GM12878 (cell line): Measurements from ENCODE around the gene NDUFAB1. TPM values are rescaled to one million over a fixed set of nuclear protein-coding genes. Genes with fewer than 3 reads are reported as not detected.
"Not testable (repeated sequence)": the region's sequence is repeated elsewhere in the genome, so short reads cannot be mapped to it uniquely, and the experiment has no call there.

Experiments used
- ATAC-seq: fragments of 200-7000 bp; cut with Tn5 transposase; 3 replicates; pipeline ENCODE4 v1.9.1; 2020; ENCODE audit warnings: mild to moderate bottlenecking, moderate library complexity
- BruUV-seq: library from RNA; stranded (reverse); fragments of 400-500 nt; replicated peaks from 2 replicates; lab custom pipeline; 2021; lab: Mats Ljungman, UMichigan
- CTCF ChIA-PET: fragments of 300-600 bp; sonication (Branson Sonifier 250); formaldehyde crosslinking; extraction: SDS; loops from one replicate; lab custom pipeline; 2021; ENCODE audit warnings: inconsistent platforms; lab: Yijun Ruan, JAX
- POLR2A ChIA-PET: fragments of 350-600 bp; formaldehyde crosslinking; extraction: SDS; loops from one replicate; lab custom pipeline; 2021; ENCODE audit warnings: inconsistent platforms; lab: Charles Lee
- RAD21 ChIA-PET: fragments of 300-600 bp; sonication (Branson Sonifier 250); formaldehyde crosslinking; loops from one replicate; lab custom pipeline; 2023; ENCODE audit warnings: antibody characterized with exemption; ENCODE audit not compliant: unreplicated experiment; lab: Charles Lee
- SMC1A ChIA-PET: fragments of 300-600 bp; sonication (Branson Sonifier 250); formaldehyde crosslinking; loops from one replicate; lab custom pipeline; 2023; ENCODE audit not compliant: unreplicated experiment, uncharacterized antibody; lab: Charles Lee
- DNase-seq: peaks from one replicate; pipeline ENCODE4 v3.0.0-alpha.2; 2011; ENCODE audit warnings: low read depth, low spot score
- FAIRE-seq: peaks from 3 replicates; lab custom pipeline; 2011; peaks lifted over from hg19 to GRCh38; lab: Jason Lieb, UNC
- H2AFZ ChIP-seq: 2 replicates; pipeline ENCODE4 v1.6.0; 2011; ENCODE audit warnings: low read depth, low read length, control low read depth; ENCODE audit not compliant: control insufficient read depth
- H3K27ac ChIP-seq: 2 replicates; pipeline ENCODE4 v1.5.1; 2011; ENCODE audit warnings: control low read depth; ENCODE audit not compliant: control insufficient read depth, insufficient read depth
- H3K27me3 ChIP-seq, 2 experiments: replicated peaks in 1 of 2; 2 replicates each; pipeline versions ENCODE4 v1.6.0 to v1.6.1; 2011; ENCODE audit warnings: low read length in 1 of 2; ENCODE audit not compliant: control insufficient read depth in 2 of 2, insufficient read depth in 2 of 2
- H3K36me3 ChIP-seq, 2 experiments: 2 replicates each; pipeline ENCODE4 v1.5.1; 2011; ENCODE audit warnings: low read length in 1 of 2; ENCODE audit not compliant: control insufficient read depth in 2 of 2, insufficient read depth in 2 of 2
- H3K4me1 ChIP-seq: 2 replicates; pipeline ENCODE4 v1.6.1; 2011; ENCODE audit warnings: mild to moderate bottlenecking, low read length, moderate library complexity, mixed read lengths; ENCODE audit not compliant: control insufficient read depth, insufficient read depth
- H3K4me2 ChIP-seq: 2 replicates; pipeline ENCODE4 v1.6.0; 2011; ENCODE audit warnings: control low read depth; ENCODE audit not compliant: control insufficient read depth, insufficient read depth
- H3K4me3 ChIP-seq: fragments of 200-600 bp; sonication (generic); 2 replicates; pipeline ENCODE4 v1.5.1; 2016
- H3K79me2 ChIP-seq: 2 replicates; pipeline ENCODE4 v1.6.0; 2011; ENCODE audit warnings: low read length; ENCODE audit not compliant: control insufficient read depth, insufficient read depth
- H3K9ac ChIP-seq: 2 replicates; pipeline ENCODE4 v1.8.0; 2011; ENCODE audit warnings: low read length, control low read depth, mixed read lengths; ENCODE audit not compliant: control insufficient read depth, insufficient read depth
- H3K9me3 ChIP-seq: replicated peaks from 3 replicates; pipeline ENCODE4 v1.5.1; 2011; ENCODE audit warnings: mild to moderate bottlenecking, low read length; ENCODE audit not compliant: control insufficient read depth, insufficient read depth
- H4K20me1 ChIP-seq: 2 replicates; pipeline ENCODE4 v1.6.0; 2011; ENCODE audit not compliant: control insufficient read depth, insufficient read depth
- ATF7 ChIP-seq: fragments of 450-650 bp; IDR thresholded peaks from 2 replicates; pipeline ENCODE4 v1.6.1; 2016; ENCODE audit warnings: low read depth, mild to moderate bottlenecking
- BCLAF1 ChIP-seq: fragments of 450-650 bp; IDR thresholded peaks from 2 replicates; pipeline ENCODE4 v1.6.1; 2017; ENCODE audit warnings: antibody characterized with exemption, mild to moderate bottlenecking, moderate library complexity
- CREB1 ChIP-seq: IDR thresholded peaks from 2 replicates; pipeline ENCODE4 v1.6.1; 2012; ENCODE audit warnings: low read depth, mild to moderate bottlenecking, inconsistent platforms
- CTCF ChIP-seq, 3 experiments: IDR thresholded peaks in 2 of 3; conservative IDR thresholded peaks in 1 of 3; 2 replicates each; pipeline ENCODE4 v1.5.1; 2011; ENCODE audit warnings: low read depth in 3 of 3, low read length in 3 of 3, mild to moderate bottlenecking in 3 of 3, control low read depth in 2 of 3, moderate library complexity in 2 of 3, inconsistent platforms in 1 of 3, mixed read lengths in 1 of 3; ENCODE audit not compliant: control insufficient read depth in 2 of 3, insufficient read depth in 1 of 3; ENCODE audit errors: extremely low read depth in 1 of 3
- FOXM1 ChIP-seq: IDR thresholded peaks from 2 replicates; pipeline ENCODE4 v1.6.1; 2012; ENCODE audit warnings: low read depth, mild to moderate bottlenecking, inconsistent platforms, low read length, moderate library complexity
- HDAC6 ChIP-seq: fragments of 200-600 bp; sonication (generic); IDR thresholded peaks from one replicate; pipeline ENCODE4 v1.8.0; 2017; ENCODE audit warnings: antibody characterized with exemption; ENCODE audit not compliant: unreplicated experiment
- PAX8 ChIP-seq: fragments of 450-650 bp; IDR thresholded peaks from 2 replicates; pipeline ENCODE4 v1.6.1; 2017; ENCODE audit warnings: mild to moderate bottlenecking, moderate library complexity
- SREBF1 ChIP-seq: IDR thresholded peaks from 2 replicates; pipeline ENCODE4 v1.6.1; 2012; ENCODE audit warnings: mild to moderate bottlenecking, low read length
- WRNIP1 ChIP-seq: IDR thresholded peaks from 2 replicates; pipeline ENCODE4 v1.6.1; 2011; ENCODE audit warnings: low read depth, low read length, improper control_type of control experiment, borderline replicate concordance
- YBX1 ChIP-seq: fragments of 450-650 bp; IDR thresholded peaks from 2 replicates; pipeline ENCODE4 v1.6.1; 2016; ENCODE audit warnings: antibody characterized with exemption
- ZNF384 ChIP-seq: IDR thresholded peaks from 2 replicates; pipeline ENCODE4 v1.6.1; 2012; ENCODE audit warnings: low read depth, mild to moderate bottlenecking, low read length, improper control_type of control experiment, borderline replicate concordance
- WGBS: methylation state at CpG from one replicate; pipeline ENCODE4 v1.1.6; 2016; ENCODE audit warnings: low lambda C conversion rate; ENCODE audit not compliant: insufficient replicate concordance, insufficient coverage; ENCODE audit errors: missing lambda C conversion rate; 5-methylcytosine and 5-hydroxymethylcytosine counted together
- in situ Hi-C: fragments of 300-500 bp; cut with MboI; formaldehyde crosslinking; loops from 9 replicates; pipeline ENCODE4 v1.14.3; 2018; ENCODE audit warnings: mixed read lengths
- intact Hi-C: fragments of 100-400 bp; cut with micrococcal nuclease; formaldehyde crosslinking; loops from one replicate; pipeline ENCODE4 v1.14.2; 2022; ENCODE audit not compliant: unreplicated experiment
- polyA plus RNA-seq, 11 experiments: library from polyadenylated mRNA; depleted of rRNA in 4 of 11; unstranded in 6 of 11; stranded (reverse) in 5 of 11; fragments of >200 nt; fragmentation: Nextera tagmentation in 4 of 11; fragmentation: Illumina TruSeq in 1 of 11; extraction: Ambion mirVana in 4 of 11; extraction: Trizol in 1 of 11; gene quantifications; 1 replicate in 1 of 11; 2 replicates in 10 of 11; pipeline versions ENCODE4 v1.2.1 to v1.2.3, GENCODE V29; 2011 to 2016; ENCODE audit warnings: inconsistent platforms in 2 of 11, missing spikeins in 2 of 11, low read depth in 1 of 11
- total RNA-seq, 4 experiments: library from RNA; depleted of rRNA in 3 of 4; stranded (reverse); fragments of >200 nt in 3 of 4; fragmentation: Illumina TruSeq in 1 of 4; extraction: Trizol in 1 of 4; gene quantifications; 2 replicates each; pipeline versions ENCODE4 v1.2.1 to v1.2.3, GENCODE V29; 2013 to 2021

Gene NDUFAB1
- total and polyA plus RNA-seq, 10 of the 15 experiments (the other 5 are each of a cell fraction or from before 2014, with no cell fraction given) = 79.9 to 584 (median 231) TPM

GRCh38 chr16:23634461-23635036 lies 38.4 kb upstream of the NDUFAB1 start (continued):
- no peak for TF ChIP-seq CTCF (IDR thresholded peaks at IDR 0.05 in 2 of 3, conservative IDR thresholded peaks at IDR 0.05 in 1 of 3; ENCODE audit: control insufficient read depth in 2 of 3, extremely low read depth in 1 of 3, insufficient read depth in 1 of 3, low read depth in 3 of 3, low read length in 3 of 3)
- TF ChIP-seq BCLAF1 = no peak
- no peak for TF ChIP-seq WRNIP1
- no peak for TF ChIP-seq YBX1
- no peak for TF ChIP-seq HDAC6
- no peak for TF ChIP-seq ZNF384
- TF ChIP-seq SREBF1 = no peak
- TF ChIP-seq ATF7 = no peak
- no peak for TF ChIP-seq PAX8
- no peak for TF ChIP-seq FOXM1
- no peak for TF ChIP-seq CREB1

DNA sequence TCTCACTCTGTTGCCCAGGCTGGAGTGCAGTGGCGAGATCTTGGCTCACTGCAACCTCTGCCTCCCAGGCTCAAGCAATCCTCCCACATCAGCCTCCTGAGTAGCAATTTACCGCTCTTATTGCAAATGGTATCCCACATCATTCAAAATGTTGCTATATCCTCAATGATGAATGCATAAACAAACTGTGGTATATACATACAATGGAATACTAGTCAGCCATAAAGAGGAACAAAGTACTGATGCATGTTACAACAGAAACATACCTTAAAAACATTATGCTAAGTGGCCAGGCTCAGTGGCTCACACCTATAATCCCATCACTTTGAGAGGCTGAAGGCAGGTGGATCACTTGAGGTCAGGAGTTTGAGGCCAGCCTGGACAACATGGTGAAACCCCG lies 35.8 kb upstream of the NDUFAB1 start:
- intact Hi-C loops, DNase-seq, H3K27me3 ChIP-seq, BruUV-seq, in situ Hi-C loops, H3K4me2 ChIP-seq, H3K9me3 ChIP-seq, POLR2A ChIA-PET, H3K36me3 ChIP-seq, H3K9ac ChIP-seq, CTCF ChIA-PET, H3K79me2 ChIP-seq, H3K4me1 ChIP-seq, H3K4me3 ChIP-seq, RAD21 ChIA-PET, H2AFZ ChIP-seq, H4K20me1 ChIP-seq, ATAC-seq, SMC1A ChIA-PET, FAIRE-seq, H3K27ac ChIP-seq: not testable (repeated sequence)
- WGBS = 98% methylated on average over 3 of the region's 3 CpGs
